MCF 10A (cell line): Measurements from ENCODE around the gene TSTD1. TPM values are rescaled to one million over a fixed set of nuclear protein-coding genes. Genes with fewer than 3 reads are reported as not detected.

Source experiments
- BruUV-seq: library from RNA; stranded (reverse); fragments of 400-500 nt; replicated peaks from 2 replicates; lab custom pipeline; 2021; lab: Mats Ljungman, UMichigan
- CTCF ChIA-PET: fragments of 300-600 bp; sonication (Branson Sonifier 250); formaldehyde crosslinking; extraction: SDS; loops from one replicate; lab custom pipeline; 2021; ENCODE audit warnings: antibody characterized with exemption, inconsistent platforms; lab: Yijun Ruan, JAX
- POLR2A ChIA-PET: fragments of 300-600, 350-650 bp; sonication (Branson Sonifier 250); formaldehyde crosslinking; extraction: SDS; loops from one replicate; lab custom pipeline; 2020; ENCODE audit warnings: antibody characterized with exemption, inconsistent platforms; lab: Yijun Ruan, JAX
- DNase-seq: peaks from one replicate; pipeline ENCODE4 v3.0.0-alpha.2; 2018; ENCODE audit not compliant: unreplicated experiment
- H3K27ac Mint-ChIP-seq: one replicate; pipeline ENCODE4 v1.8.0; 2022; ENCODE audit warnings: mild to moderate bottlenecking, low read depth, mixed read lengths; ENCODE audit not compliant: unreplicated experiment
- H3K27me3 Mint-ChIP-seq: one replicate; pipeline ENCODE4 v1.8.0; 2022; ENCODE audit warnings: mixed read lengths; ENCODE audit not compliant: insufficient read depth, unreplicated experiment
- H3K36me3 Mint-ChIP-seq: one replicate; pipeline ENCODE4 v1.8.0; 2022; ENCODE audit warnings: mild to moderate bottlenecking, moderate library complexity, mixed read lengths; ENCODE audit not compliant: insufficient read depth, unreplicated experiment
- H3K4me1 Mint-ChIP-seq: one replicate; pipeline ENCODE4 v1.8.0; 2022; ENCODE audit warnings: mixed read lengths; ENCODE audit not compliant: insufficient read depth, unreplicated experiment
- H3K4me3 Mint-ChIP-seq: one replicate; pipeline ENCODE4 v1.8.0; 2022; ENCODE audit warnings: mild to moderate bottlenecking, moderate library complexity, mixed read lengths; ENCODE audit not compliant: unreplicated experiment
- H3K9me3 Mint-ChIP-seq: one replicate; pipeline ENCODE4 v1.8.0; 2022; ENCODE audit warnings: mixed read lengths; ENCODE audit not compliant: unreplicated experiment
- intact Hi-C: fragments of 100-400 bp; cut with micrococcal nuclease; formaldehyde crosslinking; loops from 2 replicates; pipeline ENCODE4 v1.14.1; 2022
- total RNA-seq: library from RNA; stranded (reverse); gene quantifications from 2 replicates; pipeline ENCODE4 v1.2.3, GENCODE V29; 2022
- TF ChIP-seq, protein P1 (sequence below): fragments of 200-600 bp; IDR thresholded peaks from one replicate; pipeline ENCODE4 v1.8.0; 2022; ENCODE audit warnings: antibody characterized with exemption, mild to moderate bottlenecking; ENCODE audit not compliant: unreplicated experiment

The TSTD1 gene
- total RNA-seq, 1 experiment from 2014 or later: 35.2 TPM

- intact Hi-C loops: loop anchor here (10.0 kb wide), 1 partner anchor 87 kb away; the partner anchor contains the start of gene DEDD
- POLR2A ChIA-PET: interaction anchor here (0.6 to 7.3 kb wide), 15 partner anchors 11 to 96 kb away, joined by 3 to 371 read pairs (median 13); partner anchors contain the start of genes DEDD, F11R and KLHDC9
- CTCF ChIA-PET: interaction anchor here (0.5 to 5.0 kb wide), 13 partner anchors 10 to 855 kb away, joined by 3 to 58 read pairs (median 4); partner anchors contain the start of genes KLHDC9 and PPOX
- TF ChIP-seq, protein P1, sequence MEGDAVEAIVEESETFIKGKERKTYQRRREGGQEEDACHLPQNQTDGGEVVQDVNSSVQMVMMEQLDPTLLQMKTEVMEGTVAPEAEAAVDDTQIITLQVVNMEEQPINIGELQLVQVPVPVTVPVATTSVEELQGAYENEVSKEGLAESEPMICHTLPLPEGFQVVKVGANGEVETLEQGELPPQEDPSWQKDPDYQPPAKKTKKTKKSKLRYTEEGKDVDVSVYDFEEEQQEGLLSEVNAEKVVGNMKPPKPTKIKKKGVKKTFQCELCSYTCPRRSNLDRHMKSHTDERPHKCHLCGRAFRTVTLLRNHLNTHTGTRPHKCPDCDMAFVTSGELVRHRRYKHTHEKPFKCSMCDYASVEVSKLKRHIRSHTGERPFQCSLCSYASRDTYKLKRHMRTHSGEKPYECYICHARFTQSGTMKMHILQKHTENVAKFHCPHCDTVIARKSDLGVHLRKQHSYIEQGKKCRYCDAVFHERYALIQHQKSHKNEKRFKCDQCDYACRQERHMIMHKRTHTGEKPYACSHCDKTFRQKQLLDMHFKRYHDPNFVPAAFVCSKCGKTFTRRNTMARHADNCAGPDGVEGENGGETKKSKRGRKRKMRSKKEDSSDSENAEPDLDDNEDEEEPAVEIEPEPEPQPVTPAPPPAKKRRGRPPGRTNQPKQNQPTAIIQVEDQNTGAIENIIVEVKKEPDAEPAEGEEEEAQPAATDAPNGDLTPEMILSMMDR: no peak
- H3K27ac Mint-ChIP-seq: no peak overlapping the region
- H3K4me3 Mint-ChIP-seq: no peak overlapping the region
- peaks cover 10% of the 10 kb centered on the region for H3K9me3 Mint-ChIP-seq
- DNase-seq: no peak
- H3K4me1 Mint-ChIP-seq: peaks cover 6% of the 10 kb centered on the region
- BruUV-seq: no TSS peak
- no peaks in the 10 kb centered on the region for H3K36me3 Mint-ChIP-seq
- H3K27me3 Mint-ChIP-seq: no peaks in the 10 kb centered on the region
These were observed 9.0 kb upstream of the TSTD1 start for GRCh38 chr1:161047436-161048420.

- CTCF ChIA-PET: interaction anchor here (0.5 to 5.0 kb wide), 18 partner anchors 8 to 1560 kb away, joined by 3 to 58 read pairs (median 4); partner anchors contain the start of genes F11R, KLHDC9 and PPOX
- BruUV-seq: no TSS peak
- Mint-ChIP-seq H3K36me3 (peaks cover 2% of the 10 kb centered on the region), H3K4me3 (peak overlapping the region; percentile 93), H3K27me3 (no peaks in the 10 kb centered on the region), H3K4me1 (peaks cover 15% of the 10 kb centered on the region), H3K9me3 (peaks cover 10% of the 10 kb centered on the region), H3K27ac (peak overlapping the region; percentile 99)
- intact Hi-C loops: loop anchor here (10.0 kb wide), 1 partner anchor 88 kb away; the partner anchor contains the start of gene DEDD
- POLR2A ChIA-PET: interaction anchor here (0.6 to 7.3 kb wide), 39 partner anchors 8 to 705 kb away, joined by 3 to 371 read pairs (median 8); partner anchors contain the start of genes DEDD, F11R, KLHDC9 and NDUFS2
- TF ChIP-seq, protein P1: no peak
- no peak for DNase-seq
These were observed 8.0 kb upstream of the TSTD1 start for GRCh38 chr1:161046605-161047228.

DNA sequence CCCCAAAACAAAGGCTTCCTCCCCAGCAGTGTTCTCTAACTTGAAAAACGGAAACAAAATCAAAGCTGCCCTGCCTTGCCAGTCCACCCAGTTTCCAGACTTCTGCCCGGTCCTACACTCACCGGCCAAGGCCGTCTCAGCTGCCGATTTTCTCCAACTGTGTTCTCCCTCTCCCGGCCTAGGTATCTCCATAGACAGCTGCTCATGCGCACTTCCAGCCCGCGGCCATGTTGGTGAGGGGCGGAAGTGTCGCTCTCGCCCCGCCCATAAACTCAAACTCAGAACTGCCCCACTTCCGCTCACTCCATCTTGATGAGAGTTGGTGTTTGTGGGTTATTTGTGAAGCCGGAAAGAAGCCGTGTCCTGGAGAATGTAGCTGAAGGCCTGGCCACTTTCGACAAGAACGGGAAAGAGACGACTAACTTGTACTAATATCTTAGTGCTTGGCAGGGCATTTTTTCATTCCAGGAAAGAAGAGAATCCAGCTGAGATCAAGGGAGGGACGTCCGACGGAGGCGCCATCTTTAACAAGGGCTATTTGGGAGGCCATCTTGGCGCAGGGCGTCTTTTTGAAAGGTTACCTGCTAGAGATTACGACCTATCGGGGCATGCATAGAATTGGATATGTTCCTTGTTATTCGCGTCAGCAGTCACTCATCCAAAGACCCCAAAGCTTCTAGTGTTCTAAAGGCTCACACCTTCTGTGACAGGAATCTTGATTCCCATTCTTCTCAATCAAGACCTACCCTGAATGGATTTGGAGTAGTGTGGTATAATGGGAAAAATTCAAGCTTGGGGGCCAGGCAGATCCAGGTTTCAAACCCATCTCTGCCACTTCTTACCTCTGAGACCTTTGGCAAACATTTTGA is 7.2 kb upstream of the TSTD1 start, which contains the start of gene USF1:
Gene USF1 (minus strand): TSS at position 242 of the 869 bp plus-strand sequence. CDS start 2,702 bp downstream, outside the sequence.
- POLR2A ChIA-PET: interaction anchor here (0.6 to 7.3 kb wide), 42 partner anchors 9 to 704 kb away, joined by 3 to 371 read pairs (median 7); partner anchors contain the start of genes DEDD, F11R, KLHDC9 and NDUFS2
- Mint-ChIP-seq H3K9me3 (peaks cover 10% of the 10 kb centered on the region), H3K4me3 (peak within 1 kb of the TSS; percentile 93), H3K4me1 (peaks cover 18% of the 10 kb centered on the region), H3K36me3 (peaks cover 10% of the 10 kb centered on the region), H3K27me3 (no peaks in the 10 kb centered on the region), H3K27ac (peak within 1 kb of the TSS; percentile 99)
- TF ChIP-seq, protein P1: no peak
- intact Hi-C loops: loop anchor here (1.0 to 10.0 kb wide), 3 partner anchors 51 to 89 kb away; partner anchors contain the start of gene DEDD
- TSS peak; percentile 89 for BruUV-seq
- DNase-seq: peak; percentile 99
- CTCF ChIA-PET: interaction anchor here (0.5 to 5.0 kb wide), 27 partner anchors 8 to 1561 kb away, joined by 3 to 58 read pairs (median 4); partner anchors contain the start of genes F11R, KLHDC9, NIT1 and PFDN2
